HG02970 (cell line): ENCODE results near the gene SELP.
"Not testable (repeated sequence)": the region's sequence is repeated elsewhere in the genome, so short reads cannot be mapped to it uniquely, and the experiment has no call there.

ENCODE experiments used
- ATAC-seq: cut with Tn5 transposase; IDR thresholded peaks from one replicate; pipeline ENCODE4 v1.9.1; 2021; ENCODE audit warnings: mild to moderate bottlenecking, moderate library complexity, moderate number of reproducible peaks; ENCODE audit not compliant: unreplicated experiment, low FRiP score

The SELP gene

DNA sequence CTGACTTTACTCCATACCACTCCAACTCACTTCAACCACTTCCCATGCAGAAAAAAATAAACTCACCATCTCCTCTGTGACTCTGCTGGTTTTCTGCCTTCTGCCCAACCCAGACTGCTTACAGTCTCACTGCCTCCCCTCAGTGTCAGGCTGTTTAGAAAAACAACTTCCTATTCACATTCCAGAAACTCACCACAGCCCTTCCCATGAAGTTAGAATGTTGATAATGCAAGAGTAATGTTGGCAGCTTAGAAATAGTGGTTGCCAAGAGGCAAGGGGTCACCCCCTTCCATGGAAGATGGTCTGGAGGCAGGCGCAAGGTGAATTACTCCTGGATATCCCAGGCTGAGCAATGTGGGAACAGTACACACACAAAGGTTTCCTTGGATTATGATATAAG, at the start of gene SELP:
SELP (minus strand) TSS at position 119 of the 400 bp plus-strand sequence; CDS start at position 69, 50 bp downstream.
- ATAC-seq = no peak

GRCh38 chr1:169679692-169680091, 49.8 kb upstream of the SELP start:
- no peak for ATAC-seq

DNA sequence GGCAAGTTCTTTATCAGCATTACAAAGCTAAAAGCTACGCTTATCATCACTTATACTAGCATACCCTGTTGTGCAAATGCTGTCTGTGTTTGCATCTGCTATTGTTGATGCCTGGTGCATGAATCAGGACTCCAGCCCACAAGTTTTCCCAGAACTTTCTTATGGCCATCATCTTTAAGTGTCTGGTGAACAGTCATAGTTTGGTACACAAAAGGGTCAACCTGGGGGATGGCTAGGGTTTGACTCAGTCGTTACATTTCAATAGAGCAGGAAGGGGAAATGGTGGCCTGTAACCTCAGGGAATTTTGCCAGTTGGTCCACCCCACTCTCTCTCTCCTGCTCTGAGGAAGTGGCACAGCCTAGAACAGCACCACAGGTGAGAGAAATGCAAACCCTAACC, 46.1 kb upstream of the SELP start:
- no peak for ATAC-seq

DNA sequence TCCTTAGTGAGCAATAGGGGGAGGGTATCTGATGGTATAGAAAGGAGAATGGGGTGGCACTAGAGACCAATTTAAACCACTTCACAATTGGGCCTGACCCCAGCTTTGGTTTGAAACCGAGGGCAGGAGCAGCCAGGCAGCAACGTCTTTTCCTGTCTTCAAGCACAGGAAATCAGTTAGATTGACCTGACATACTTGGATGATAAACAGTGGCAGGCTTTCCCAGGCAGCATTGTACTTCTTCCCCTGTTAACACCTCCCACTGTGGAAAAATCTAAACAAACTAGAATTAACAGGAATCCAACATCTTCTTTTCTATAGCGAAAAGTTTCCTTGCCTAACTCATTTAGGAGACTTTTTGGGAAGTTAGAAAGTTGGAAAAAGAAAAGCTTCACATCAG, 40.9 kb upstream of the SELP start:
- ATAC-seq = no peak

DNA sequence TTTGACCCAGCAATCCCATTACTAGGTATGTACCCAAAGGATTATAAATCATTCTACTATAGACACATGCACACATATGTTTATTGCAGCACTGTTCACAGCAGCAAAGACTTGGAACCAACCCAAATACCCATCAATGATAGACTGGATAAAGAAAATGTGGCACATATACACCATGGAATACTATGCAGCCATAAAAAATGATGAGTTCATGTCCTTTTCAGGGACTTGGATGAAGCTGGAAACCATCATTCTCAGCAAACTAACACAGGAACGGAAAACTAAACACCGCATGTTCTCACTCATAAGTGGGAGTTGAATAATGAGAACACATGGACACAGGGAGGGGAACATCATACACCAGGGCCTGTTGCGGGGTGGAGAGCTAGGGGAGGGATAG, 40.3 kb upstream of the SELP start:
- ATAC-seq = not testable (repeated sequence)

DNA sequence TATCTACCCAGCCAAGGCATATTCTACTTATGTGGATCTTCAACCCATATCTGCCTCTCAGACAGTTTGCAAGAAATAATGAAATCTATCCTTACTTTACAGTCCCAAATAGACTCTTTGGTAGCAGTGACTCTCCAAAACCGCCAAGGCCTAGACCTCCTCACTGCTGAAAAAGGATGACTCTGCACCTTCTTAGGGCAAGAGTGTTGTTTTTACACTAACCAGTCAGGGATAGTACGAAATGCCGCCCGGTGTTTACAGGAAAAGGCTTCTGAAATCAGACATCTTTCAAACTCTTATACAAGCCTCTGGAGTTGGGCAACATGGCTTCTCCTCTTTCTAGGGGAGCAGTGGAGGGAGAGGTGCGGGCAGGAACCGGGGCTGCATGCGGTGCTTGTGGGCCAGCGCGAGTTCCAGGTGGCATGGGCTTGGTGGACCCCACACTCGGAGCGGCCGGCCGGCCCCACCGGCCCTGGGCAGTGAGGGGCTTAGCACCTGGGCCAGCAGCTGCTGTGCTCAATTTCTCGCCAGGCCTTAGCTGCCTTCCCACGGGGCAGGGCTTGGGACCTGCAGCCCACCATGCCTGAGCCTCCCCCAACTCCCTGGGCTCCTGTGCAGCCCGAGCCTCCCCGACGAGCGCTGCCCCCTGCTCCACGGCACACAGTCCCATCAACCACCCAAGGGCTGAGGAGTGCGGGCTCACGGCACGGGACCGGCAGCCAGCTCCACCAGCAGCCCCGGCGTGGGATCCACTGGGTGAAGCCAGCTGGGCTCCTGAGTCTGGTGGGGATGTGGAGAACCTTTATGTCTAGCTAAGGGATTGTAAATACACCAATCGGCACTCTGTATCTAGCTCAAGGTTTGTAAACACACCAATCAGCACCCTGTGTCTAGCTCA, 38.0 kb upstream of the SELP start:
- ATAC-seq = not testable (repeated sequence)

DNA sequence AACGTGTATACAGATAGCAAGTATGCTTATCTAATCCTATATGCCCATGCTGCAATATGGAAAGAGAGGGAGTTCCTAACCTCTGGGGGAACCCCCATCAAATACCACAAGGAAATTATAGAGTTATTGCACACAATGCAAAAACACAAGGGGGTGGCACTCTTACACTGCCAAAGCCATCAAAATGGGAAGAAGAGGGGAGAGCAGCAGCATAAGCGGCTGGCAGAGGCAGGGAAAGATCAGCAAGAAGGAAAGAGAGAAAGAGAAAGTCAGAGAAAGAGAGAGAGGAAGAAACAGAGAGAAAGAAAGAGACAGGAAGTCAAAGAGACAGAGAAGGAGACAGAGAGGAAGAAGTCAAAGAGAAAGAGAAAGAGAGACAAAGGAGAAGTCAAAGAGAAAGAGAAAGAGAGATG, 37.3 kb upstream of the SELP start:
- not testable (repeated sequence) for ATAC-seq

- ATAC-seq = not testable (repeated sequence)
Observed at GRCh38 chr1:169662680-169663079, 32.8 kb upstream of the SELP start.

DNA sequence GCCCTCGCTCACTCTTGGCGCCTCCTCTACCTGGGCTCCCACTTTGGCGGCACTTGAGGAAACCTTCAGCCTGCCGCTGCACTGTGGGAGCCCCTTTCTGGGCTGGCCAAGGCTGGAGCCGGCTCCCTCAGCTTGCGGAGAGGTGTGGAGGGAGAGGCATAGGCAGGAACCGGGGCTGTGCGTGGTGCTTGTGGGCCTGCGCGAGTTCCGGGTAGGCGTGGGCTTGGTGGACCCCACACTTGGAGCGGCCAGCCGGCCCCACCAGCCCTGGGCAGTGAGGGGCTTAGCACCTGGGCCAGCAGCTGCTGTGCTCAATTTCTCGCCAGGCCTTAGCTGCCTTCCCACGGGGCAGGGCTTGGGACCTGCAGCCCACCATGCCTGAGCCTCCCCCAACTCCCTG, 31.1 kb upstream of the SELP start:
- not testable (repeated sequence) for ATAC-seq

DNA sequence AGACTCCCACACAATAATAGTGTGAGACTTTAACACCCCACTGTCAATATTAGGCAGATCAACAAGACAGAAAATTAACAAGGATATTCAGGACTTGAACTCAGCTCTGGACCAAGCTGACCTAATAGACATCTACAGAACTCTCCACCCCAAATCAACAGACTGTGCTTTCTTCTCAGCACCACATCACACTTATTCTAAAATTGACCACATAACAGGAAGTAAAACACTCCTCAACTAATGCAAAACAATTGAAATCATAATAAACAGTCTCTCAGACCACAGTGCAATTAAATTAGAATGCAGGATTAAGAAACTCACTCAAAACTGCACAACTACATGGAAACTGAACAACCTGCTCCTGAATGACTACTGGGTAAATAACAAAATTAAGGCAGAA, 28.9 kb upstream of the SELP start:
- not testable (repeated sequence) for ATAC-seq

DNA sequence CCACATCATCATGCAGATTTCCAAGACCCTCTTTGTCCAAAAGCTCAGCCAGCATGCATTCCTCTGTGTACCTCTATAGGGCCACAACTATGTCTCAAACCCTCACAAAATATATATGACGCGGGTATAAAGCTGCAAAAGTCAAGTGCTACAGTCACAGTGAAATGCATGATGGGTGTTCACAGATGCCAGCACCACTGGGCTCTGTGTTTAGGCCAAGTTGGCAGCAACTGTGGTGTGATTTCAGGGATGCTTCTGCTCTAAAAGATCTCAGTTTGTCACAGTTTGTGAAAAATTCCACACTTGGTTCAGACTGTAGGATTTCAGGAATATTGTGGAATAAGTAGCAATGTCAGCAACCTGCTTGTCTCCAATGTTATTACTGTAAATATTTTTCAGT, 23.9 kb upstream of the SELP start:
- no peak for ATAC-seq

DNA sequence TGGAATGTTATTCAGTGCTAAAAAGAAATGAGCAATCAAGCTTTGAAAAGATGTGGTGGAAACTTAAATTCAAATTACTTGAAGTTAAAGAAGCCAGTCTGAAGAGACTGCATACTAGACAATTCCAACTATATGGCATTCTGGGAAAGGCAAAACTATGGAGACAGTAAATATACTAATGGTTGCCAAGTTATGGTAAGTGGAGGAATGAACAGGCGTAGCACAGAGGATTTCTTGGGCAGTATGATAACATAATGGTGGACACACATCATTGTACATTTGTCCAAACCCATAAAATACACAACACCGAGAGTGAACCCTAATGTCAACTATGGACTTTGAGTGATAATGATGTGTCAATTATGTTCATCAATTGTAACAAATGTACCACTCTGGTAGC, 21.1 kb upstream of the SELP start:
- no peak for ATAC-seq

DNA sequence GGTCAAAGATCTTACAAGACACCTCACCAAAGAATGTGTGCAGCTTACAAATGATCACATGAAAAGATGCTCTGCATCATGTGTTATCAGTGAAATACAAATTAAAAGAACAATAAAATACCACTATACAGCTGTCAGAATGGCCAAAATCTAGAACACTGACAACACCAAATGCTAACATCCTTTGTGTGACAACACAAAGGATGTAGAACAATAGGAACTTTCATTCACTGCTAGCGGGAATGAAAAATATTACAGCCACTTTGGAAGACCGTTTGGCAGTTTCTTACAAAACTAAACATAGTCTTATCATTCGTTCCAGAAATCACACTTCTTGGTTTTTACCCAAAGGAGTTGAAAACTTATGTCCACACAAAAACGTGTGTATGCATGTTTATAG, 20.6 kb upstream of the SELP start:
- no peak for ATAC-seq

- ATAC-seq = no peak
Observed at GRCh38 chr1:169648709-169649108, 18.8 kb upstream of the SELP start.

DNA sequence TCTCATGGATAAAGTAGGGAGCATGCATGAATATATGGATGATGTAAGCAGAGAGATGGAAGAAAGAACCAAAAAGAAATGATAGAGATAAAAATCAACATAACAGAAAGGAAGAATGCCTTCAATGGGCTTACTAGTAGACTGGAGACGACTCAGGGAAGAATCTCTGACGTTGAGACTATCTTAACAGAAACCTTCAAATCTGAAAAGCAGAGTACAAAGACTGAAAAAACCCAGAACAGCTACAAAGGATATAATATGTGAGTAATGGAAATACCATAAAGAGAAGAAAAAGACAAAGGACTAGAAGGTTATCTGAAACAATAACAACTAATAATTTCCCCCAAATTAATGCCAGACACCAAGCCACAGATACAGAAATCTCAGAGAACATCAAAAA, 18.3 kb upstream of the SELP start:
- no peak for ATAC-seq

DNA sequence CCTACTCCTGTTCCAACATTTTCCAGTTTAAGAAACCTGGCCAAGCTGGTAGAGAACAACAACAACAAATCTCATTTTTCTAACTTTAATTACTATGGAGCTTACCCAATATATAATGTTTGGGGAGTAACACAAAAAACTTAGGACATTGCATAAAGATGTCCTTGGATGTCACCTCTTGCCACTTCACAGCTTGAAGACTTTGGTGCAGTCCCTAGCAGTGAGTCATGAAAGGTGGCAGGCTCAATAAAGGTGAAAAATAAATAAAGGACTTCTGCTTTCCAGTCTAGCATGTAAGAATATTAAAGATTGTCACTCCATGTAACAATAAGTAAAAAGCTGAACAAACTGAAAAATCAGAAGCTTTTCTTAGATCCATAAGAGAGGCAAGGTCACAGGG, 17.6 kb upstream of the SELP start:
- no peak for ATAC-seq

- no peak for ATAC-seq
Observed at GRCh38 chr1:169644297-169644696, 14.4 kb upstream of the SELP start.

DNA sequence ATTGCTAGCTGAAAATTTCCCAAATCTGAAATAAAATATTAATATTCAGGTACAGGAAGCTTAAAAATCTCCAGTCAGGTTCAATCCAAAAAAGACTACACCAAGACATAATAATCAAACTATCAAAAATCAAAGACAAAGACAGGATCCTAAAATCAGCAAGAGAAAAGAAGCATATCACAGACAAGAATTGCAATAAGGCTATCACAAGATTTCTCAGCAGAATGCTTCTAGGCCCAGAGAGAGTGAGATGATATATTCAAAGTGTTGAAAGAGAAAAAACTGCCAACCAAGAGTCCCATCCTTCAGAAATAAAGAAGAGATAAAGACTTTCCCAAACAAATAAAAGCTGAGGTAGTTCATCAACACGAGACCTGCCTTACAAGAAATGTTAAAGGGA, 5.0 kb upstream of the SELP start:
- no peak for ATAC-seq

DNA sequence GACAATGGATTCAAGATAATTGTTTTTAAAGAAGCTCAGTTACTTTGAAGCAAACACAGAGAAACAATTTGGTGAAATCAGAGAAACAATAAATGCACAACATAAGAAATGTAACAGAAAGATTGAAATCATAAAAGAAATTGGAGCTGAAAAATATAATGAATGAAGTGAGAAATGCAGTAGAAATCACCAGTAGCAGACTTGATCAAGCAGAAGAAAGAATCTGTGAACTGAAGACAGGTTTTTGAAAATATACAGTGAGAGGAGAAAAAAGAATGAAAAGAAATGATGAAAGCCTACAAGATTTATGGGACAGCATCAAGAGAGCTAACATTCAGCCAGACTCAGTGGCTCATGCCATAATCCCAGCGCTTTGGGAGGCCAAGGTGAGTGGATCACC, 4.2 kb upstream of the SELP start:
- ATAC-seq = no peak

- no peak for ATAC-seq
Observed at GRCh38 chr1:169631249-169631648, 1.3 kb upstream of the SELP start.

DNA sequence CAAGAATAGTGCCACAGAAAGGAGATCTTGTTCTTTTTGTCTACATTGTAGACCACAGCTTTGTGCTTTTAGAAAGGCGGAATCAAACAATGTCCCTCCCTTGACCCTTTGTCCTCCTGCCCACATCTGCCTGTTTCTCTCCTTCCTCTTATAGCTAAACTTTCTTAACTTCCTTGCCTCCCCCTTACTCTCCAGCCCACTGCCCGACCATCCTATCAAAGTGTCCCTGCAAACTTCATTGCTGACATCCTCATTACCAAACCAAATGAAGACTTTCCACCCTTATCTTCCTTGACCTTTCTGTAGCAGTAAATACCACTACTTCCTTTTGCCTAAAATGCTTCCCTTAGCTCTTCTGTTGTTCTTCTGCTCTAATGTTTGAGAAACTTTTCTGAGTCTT, 5.0 kb downstream of the SELP start:
- no peak for ATAC-seq

DNA sequence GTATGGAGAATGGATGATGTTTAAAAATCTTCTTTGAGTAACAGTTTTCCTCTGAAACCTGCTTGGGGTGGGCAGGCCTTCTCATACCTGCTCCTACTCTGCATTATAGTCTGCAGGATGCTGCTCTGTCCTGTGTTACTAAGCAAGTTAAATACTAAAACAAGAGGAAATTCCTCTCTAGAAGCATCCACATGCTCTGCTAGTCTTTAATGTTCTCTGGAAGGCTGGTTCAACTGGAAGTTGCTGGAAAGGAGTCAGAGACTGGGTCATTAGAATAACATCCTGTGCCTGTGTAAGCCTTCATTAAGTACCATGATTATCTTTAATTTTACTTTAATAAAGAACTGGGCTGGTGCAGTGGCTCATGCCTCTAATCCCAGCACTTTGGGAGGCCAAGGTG, 5.8 kb downstream of the SELP start:
- ATAC-seq = no peak
